ENCODE measurements around the gene OSBP.
"Not testable (repeated sequence)": the region's sequence is repeated elsewhere in the genome, so short reads cannot be mapped to it uniquely, and the experiment has no call there.

OSBP gene

GRCh38 chr11:59550842-59551658, 64.5 kb downstream of the OSBP start:
- peak; percentile 77 to 78 for DNase-seq

- DNase-seq: peak; percentile 87 to 90
These were observed 65.2 kb downstream of the OSBP start for GRCh38 chr11:59550368-59550841.

- DNase-seq: no peak
These were observed 67.3 kb downstream of the OSBP start for GRCh38 chr11:59548309-59548656.

GRCh38 chr11:59547605-59548308, 67.8 kb downstream of the OSBP start:
- not testable (repeated sequence) for DNase-seq

GRCh38 chr11:59545179-59546020, 70.2 kb downstream of the OSBP start:
- DNase-seq: no peak

- DNase-seq: no peak
These were observed 70.8 kb downstream of the OSBP start for GRCh38 chr11:59544869-59545178.

GRCh38 chr11:59543713-59544112, 71.9 kb downstream of the OSBP start:
- DNase-seq: not testable (repeated sequence)

- no peak for DNase-seq
These were observed 73.3 kb downstream of the OSBP start for GRCh38 chr11:59542142-59542810.

- no peak for DNase-seq
These were observed 80.9 kb downstream of the OSBP start for GRCh38 chr11:59534676-59535075.

GRCh38 chr11:59532620-59533019, 83.0 kb downstream of the OSBP start:
- no peak for DNase-seq

- no peak for DNase-seq
These were observed 86.9 kb downstream of the OSBP start for GRCh38 chr11:59528711-59529110.
